SK-N-MC (cell line): Measurements from ENCODE around the gene ZMYND10.
A peak's percentile ranks its signal among the peaks of the same experiment; 100 is the strongest.

Experiments used
- DNase-seq: peaks from one replicate; pipeline ENCODE4 v3.0.0-alpha.2; 2011; ENCODE audit warnings: low read depth, low spot score
- H3K27ac ChIP-seq: fragments of 200-600 bp; sonication (generic); 2 replicates; pipeline ENCODE4 v1.5.1; 2016; ENCODE audit warnings: mixed run types
- H3K36me3 ChIP-seq: fragments of 200-600 bp; sonication (generic); 2 replicates; pipeline ENCODE4 v1.6.1; 2017; ENCODE audit warnings: antibody characterized with exemption, low read length, mixed read lengths; ENCODE audit not compliant: insufficient read depth
- H3K4me3 ChIP-seq: fragments of 200-600 bp; sonication (generic); 2 replicates; pipeline ENCODE4 v1.5.1; 2016
- H3K9ac ChIP-seq: fragments of 200-600 bp; sonication (generic); 2 replicates; pipeline ENCODE4 v1.8.0; 2017; ENCODE audit warnings: mixed run types, mixed read lengths; ENCODE audit not compliant: insufficient read length
- H3K9me3 ChIP-seq: fragments of 200-600 bp; sonication (generic); 2 replicates; pipeline ENCODE4 v1.6.1; 2017; ENCODE audit warnings: low read depth, mild to moderate bottlenecking, antibody characterized with exemption, low read length, moderate library complexity, mixed read lengths
- EZH2 ChIP-seq: fragments of 200-600 bp; sonication (generic); IDR thresholded peaks from one replicate; pipeline ENCODE4 v1.6.1; 2017; ENCODE audit warnings: antibody characterized with exemption
- FOXP2 ChIP-seq: optimal IDR thresholded peaks from 2 replicates; pipeline ENCODE3; 2011; ENCODE audit warnings: mild to moderate bottlenecking, moderate library complexity; ENCODE audit not compliant: insufficient read depth; ENCODE audit errors: extremely low read length, control extremely low read depth
- POLR2AphosphoS5 ChIP-seq: IDR thresholded peaks from 2 replicates; pipeline ENCODE4 v1.6.1; 2012; ENCODE audit warnings: mild to moderate bottlenecking, low read depth, low read length, borderline replicate concordance

ZMYND10 gene

GRCh38 chr3:50354186-50354764, 8.7 kb upstream of the ZMYND10 start:
- TF ChIP-seq POLR2AphosphoS5: no peak
- Histone ChIP-seq H3K36me3 (no peaks in the 10 kb centered on the region; the same call in 1 of the 2 replicates), H3K9me3 (no peaks in the 10 kb centered on the region)

GRCh38 chr3:50353245-50354004, 7.9 kb upstream of the ZMYND10 start:
- Histone ChIP-seq H3K9ac (no peak overlapping the region), H3K4me3 (no peak overlapping the region), H3K9me3 (no peaks in the 10 kb centered on the region), H3K36me3 (no peaks in the 10 kb centered on the region; the same call in 1 of the 2 replicates), H3K27ac (no peak overlapping the region)
- no peak for DNase-seq
- no peak for TF ChIP-seq EZH2
- no peak for TF ChIP-seq FOXP2
- no peak for TF ChIP-seq POLR2AphosphoS5

More at GRCh38 chr3:50354186-50354764, 8.7 kb upstream of the ZMYND10 start:
- no peak overlapping the region for H3K9ac ChIP-seq
- no peak for DNase-seq
- H3K27ac ChIP-seq: no peak overlapping the region
- no peak overlapping the region for H3K4me3 ChIP-seq

GRCh38 chr3:50352781-50353180, 7.2 kb upstream of the ZMYND10 start:
- no peak overlapping the region for H3K27ac ChIP-seq
- no peak overlapping the region for H3K9ac ChIP-seq
- H3K36me3 ChIP-seq: no peaks in the 10 kb centered on the region; the same call in 1 of the 2 replicates
- no peaks in the 10 kb centered on the region for H3K9me3 ChIP-seq
- no peak for TF ChIP-seq FOXP2
- DNase-seq: no peak
- no peak overlapping the region for H3K4me3 ChIP-seq

- Histone ChIP-seq H3K4me3 (peak overlapping the region; percentile 90), H3K9ac (peak overlapping the region; percentile 47), H3K36me3 (no peaks in the 10 kb centered on the region; the same call in 1 of the 2 replicates), H3K9me3 (no peaks in the 10 kb centered on the region), H3K27ac (no peak overlapping the region)
- TF ChIP-seq POLR2AphosphoS5 (no peak), EZH2 (no peak), FOXP2 (no peak)
- no peak for DNase-seq
Observed at GRCh38 chr3:50351323-50351697, 5.8 kb upstream of the ZMYND10 start.

- no peaks in the 10 kb centered on the region; the same call in 1 of the 2 replicates for H3K36me3 ChIP-seq
Observed at GRCh38 chr3:50350527-50351322, 5.2 kb upstream of the ZMYND10 start, which contains the start of the genes CYB561D2 and NPRL2. CYB561D2 (plus strand) TSS chr3:50350862; CDS start chr3:50351434, 572 bp downstream. NPRL2 (minus strand) TSS chr3:50350775; CDS start chr3:50350652, 123 bp downstream.

GRCh38 chr3:50350213-50350526, 4.6 kb upstream of the ZMYND10 start:
- Histone ChIP-seq H3K4me3 (peak overlapping the region; percentile 90), H3K9ac (peak overlapping the region; percentile 81), H3K36me3 (no peaks in the 10 kb centered on the region; the same call in 1 of the 2 replicates), H3K9me3 (no peaks in the 10 kb centered on the region), H3K27ac (no peak overlapping the region)
- TF ChIP-seq POLR2AphosphoS5 (no peak), EZH2 (no peak), FOXP2 (no peak)
- DNase-seq: no peak

More at GRCh38 chr3:50350527-50351322, 5.2 kb upstream of the ZMYND10 start, which contains the start of the genes CYB561D2 and NPRL2:
- peak within 1 kb of the TSS; percentile 89 for H3K27ac ChIP-seq
- no peaks in the 10 kb centered on the region for H3K9me3 ChIP-seq
- TF ChIP-seq POLR2AphosphoS5 (peak; percentile 88), EZH2 (no peak)
- H3K4me3 ChIP-seq: peak within 1 kb of the TSS; percentile 90
- peak; percentile 48 for DNase-seq
- H3K9ac ChIP-seq: peak within 1 kb of the TSS; percentile 81

- no peak for DNase-seq
- H3K27ac ChIP-seq: no peak overlapping the region
- H3K36me3 ChIP-seq: no peaks in the 10 kb centered on the region
- no peak overlapping the region for H3K4me3 ChIP-seq
- TF ChIP-seq FOXP2 (no peak), POLR2AphosphoS5 (no peak), EZH2 (no peak)
- H3K9me3 ChIP-seq: no peaks in the 10 kb centered on the region
- no peak overlapping the region for H3K9ac ChIP-seq
Observed at GRCh38 chr3:50347187-50347813, 1.8 kb upstream of the ZMYND10 start.

- Histone ChIP-seq H3K9me3 (no peaks in the 10 kb centered on the region), H3K9ac (no peak overlapping the region), H3K27ac (no peak overlapping the region), H3K36me3 (no peaks in the 10 kb centered on the region), H3K4me3 (peak overlapping the region; percentile 73)
- TF ChIP-seq FOXP2: no peak
- no peak for TF ChIP-seq EZH2
- no peak for TF ChIP-seq POLR2AphosphoS5
- no peak for DNase-seq
Observed at GRCh38 chr3:50345008-50345407, 524 bp downstream of the ZMYND10 start.
